Measurements from ENCODE around the gene KYAT1. TPM values are rescaled to one million over a fixed set of nuclear protein-coding genes. Genes with fewer than 3 reads are reported as not detected.

The KYAT1 gene
- total and polyA plus RNA-seq, 2 of the 8 experiments (the other 6 are each of a cell fraction or from before 2014, with no cell fraction given), result 30.4 to 42.2 TPM

- TF ChIP-seq HDAC6 (IDR thresholded peaks at IDR 0.05; ENCODE audit: low read depth, low read length) (no peak), RXRA (IDR thresholded peaks at IDR 0.05; ENCODE audit: insufficient read depth, low read depth, low read length) (no peak), ASH2L (IDR thresholded peaks at IDR 0.05; ENCODE audit: low read length) (no peak), RNF2 (IDR thresholded peaks at IDR 0.05; ENCODE audit: borderline replicate concordance, low read depth, low read length, missing control alignments, poor library complexity, severe bottlenecking) (no peak), CTBP2 (IDR thresholded peaks at IDR 0.05; ENCODE audit: borderline replicate concordance, insufficient read depth, insufficient read length, low read length) (no peak), SUZ12 (IDR thresholded peaks at IDR 0.05; ENCODE audit: low read length) (no peak), CHD1 (IDR thresholded peaks at IDR 0.05; ENCODE audit: low read depth, low read length) (no peak)
Observed at GRCh38 chr9:128805661-128806060, 76.1 kb downstream of the KYAT1 start (continued).

Data from H1 (cell line).